Psoas muscle (tissue), 8 donors: Measurements from ENCODE around the gene B3GALT4. TPM values are rescaled to one million over a fixed set of nuclear protein-coding genes. Genes with fewer than 3 reads are reported as not detected.
A peak's percentile ranks its signal among the peaks of the same experiment; 100 is the strongest.

Experiments
- ATAC-seq, 4 donors: fragments of 200-7000 bp; cut with Tn5 transposase; one replicate each; pipeline ENCODE4 v1.9.1; 2020; ENCODE audit warnings: moderate library complexity in 3 of 4, mild to moderate bottlenecking in 2 of 4
- DNase-seq, 2 donors: peaks; one replicate each; pipeline ENCODE4 v3.0.0-alpha.2; 2020
- H3K27ac ChIP-seq: fragments of 200-600 bp; one replicate; pipeline ENCODE4 v1.8.0; 2022
- H3K27me3 ChIP-seq, 3 donors: fragments of 200-600 bp in 1 of 3; one replicate each; pipeline versions ENCODE4 v1.6.1 to v1.8.0; 2013 to 2022; ENCODE audit warnings: low read length in 2 of 3, mild to moderate bottlenecking in 2 of 3, moderate library complexity in 1 of 3; ENCODE audit not compliant: insufficient read depth in 3 of 3
- H3K36me3 ChIP-seq, 2 donors: fragments of 200-600 bp in 1 of 2; one replicate each; pipeline versions ENCODE4 v1.6.1 to v1.8.0; 2013 to 2022; ENCODE audit warnings: low read depth in 1 of 2, mild to moderate bottlenecking in 1 of 2, moderate library complexity in 1 of 2; ENCODE audit not compliant: insufficient read depth in 1 of 2
- H3K4me1 ChIP-seq: fragments of 200-600 bp; one replicate; pipeline ENCODE4 v1.8.0; 2022
- H3K4me3 ChIP-seq: fragments of 200-600 bp; one replicate; pipeline ENCODE4 v1.8.0; 2022; ENCODE audit warnings: mild to moderate bottlenecking
- H3K9me3 ChIP-seq: fragments of 200-600 bp; one replicate; pipeline ENCODE4 v1.8.0; 2022
- CTCF ChIP-seq: fragments of 200-600 bp; IDR thresholded peaks from one replicate; pipeline ENCODE4 v1.8.0; 2022; ENCODE audit warnings: antibody characterized with exemption
- WGBS, 3 donors: extraction: QIAGEN DNeasy Blood & Tissue Kit; methylation state at CpG; one replicate each; pipeline versions ENCODE4 v1.1.6 to v1.1.7; 2013; 5-methylcytosine and 5-hydroxymethylcytosine counted together
- intact Hi-C, 2 donors: fragments of 100-400 bp; cut with DNase I; formaldehyde crosslinking; loops; one replicate each; pipeline versions ENCODE4 v1.11.0 to v1.14.2; 2022
- polyA plus RNA-seq, 3 donors: library from polyadenylated mRNA; stranded (reverse); fragments of 200-250 nt; gene quantifications; one replicate each; pipeline ENCODE4 v1.2.3, GENCODE V29; 2013
- total RNA-seq, 4 donors: library from RNA; stranded (reverse); fragmentation: NEBNext Ultra II Directional in 2 of 4; extraction: Animal tissue kit (Norgen Biotek cat#: 25700) in 2 of 4; gene quantifications; one replicate each; pipeline versions ENCODE4 v1.2.1 to v1.2.4, GENCODE V29; 2021 to 2023
- donor health status: healthy with polysubstance abuse.
- donor health status: DM: no; HTN: no; CAD: no; lungs with moderate emphysema.
- donor health status: Bipolar disorder and iron deficiency.
- donor health status: healthy.
- donor health status: DM: yes; HTN: yes; CAD: no.
- donor health status: DM: no; HTN: no; CAD: no.
- donor health status: DM: no; HTN: no; CAD: no.
- donor health status: DM: yes; HTN: yes; CAD: no.

Gene B3GALT4
- total and polyA plus RNA-seq, 7 donors, result 1.3 to 3.6 (median 1.8) TPM

GRCh38 chr6:33321227-33321626, 44.3 kb downstream of the B3GALT4 start:
- Histone ChIP-seq H3K4me1 (peaks cover 42% of the 10 kb centered on the region), H3K4me3 (peak overlapping the region; percentile 80), H3K27me3 (no peaks in the 10 kb centered on the region), H3K27ac (peak overlapping the region; percentile 88), H3K36me3 (peaks cover 11 to 32% of the 10 kb centered on the region in 2 donors), H3K9me3 (no peaks in the 10 kb centered on the region)
- DNase-seq (no peak), ATAC-seq (no peak)
- intact Hi-C loops, result no loop called here
- 65 to 69% (median 68%) methylated on average over 9 of the region's 9 CpGs for WGBS, 3 donors
- no peak for TF ChIP-seq CTCF

GRCh38 chr6:33323623-33323948, 46.7 kb downstream of the B3GALT4 start:
- Histone ChIP-seq H3K9me3 (no peaks in the 10 kb centered on the region), H3K27ac (peak overlapping the region; percentile 88), H3K36me3 (peaks cover 11 to 30% of the 10 kb centered on the region in 2 donors), H3K4me3 (peak overlapping the region; percentile 80), H3K4me1 (peaks cover 27% of the 10 kb centered on the region), H3K27me3 (no peaks in the 10 kb centered on the region)
- no peak for TF ChIP-seq CTCF
- DNase-seq (no peak), ATAC-seq (peak in 2 of 4 donors; percentile 0 to 15)
- WGBS, 3 donors, result 0 to 1% (median 1%) methylated on average over 11 to 12 of the region's 12 CpGs
- intact Hi-C loops, result no loop called here

- Histone ChIP-seq H3K27me3 (no peaks in the 10 kb centered on the region), H3K27ac (peak overlapping the region; percentile 88), H3K36me3 (peaks cover 8 to 25% of the 10 kb centered on the region in 2 donors), H3K4me3 (peak overlapping the region; percentile 80), H3K9me3 (no peaks in the 10 kb centered on the region), H3K4me1 (peaks cover 24% of the 10 kb centered on the region)
- 15 to 24% (median 21%) methylated on average over 7 of the region's 7 CpGs for WGBS, 3 donors
- DNase-seq (no peak), ATAC-seq (no peak)
- no peak for TF ChIP-seq CTCF
- intact Hi-C loops, result no loop called here
Observed at GRCh38 chr6:33324125-33324524, 47.2 kb downstream of the B3GALT4 start.

Other genes starting within 250 kb of the B3GALT4 start
- gene HLA-DPA1, start 203.5 kb upstream of the B3GALT4 start, total RNA-seq, result 10 to 100 TPM; 13.8 to 52.6 (median 20.2) TPM
- 10 to 100 TPM; 10.7 to 12.3 (median 10.9) TPM for gene HLA-DPA1, start 203.5 kb upstream of the B3GALT4 start, polyA plus RNA-seq
- gene HLA-DPB1, start 201.1 kb upstream of the B3GALT4 start, total RNA-seq, result 10 to 100 TPM; 11.9 to 33.2 (median 18.3) TPM
- 10 to 100 TPM; 11.0 to 17.9 (median 11.1) TPM for gene HLA-DPB1, start 201.1 kb upstream of the B3GALT4 start, polyA plus RNA-seq
- gene COL11A2, start 84.7 kb upstream of the B3GALT4 start, total RNA-seq, result 1 to 10 TPM in 1 of 4 donors, under 1 TPM in 3; 0.27 to 1.3 (median 0.51) TPM
- under 1 TPM; 0.35 to 0.69 (median 0.61) TPM for gene COL11A2, start 84.7 kb upstream of the B3GALT4 start, polyA plus RNA-seq
- 10 to 100 TPM; 31.3 to 43.7 (median 36.0) TPM for gene RXRB, start 76.5 kb upstream of the B3GALT4 start, total RNA-seq
- gene RXRB, start 76.5 kb upstream of the B3GALT4 start, polyA plus RNA-seq, result 10 to 100 TPM; 19.2 to 45.9 (median 29.3) TPM
- 10 to 100 TPM; 17.6 to 41.4 (median 28.4) TPM for gene SLC39A7, start 76.3 kb upstream of the B3GALT4 start, total RNA-seq
- gene SLC39A7, start 76.3 kb upstream of the B3GALT4 start, polyA plus RNA-seq, result 100 to 1,000 TPM in 1 of 3 donors, 10 to 100 TPM in 2; 44.8 to 126 (median 53.5) TPM
- gene HSD17B8, start 72.5 kb upstream of the B3GALT4 start, total RNA-seq, result 10 to 100 TPM in 3 of 4 donors, 1 to 10 TPM in 1; 5.3 to 18.9 (median 11.9) TPM
- 10 to 100 TPM in 2 of 3 donors, 1 to 10 TPM in 1; 9.6 to 12.3 (median 10.2) TPM for gene HSD17B8, start 72.5 kb upstream of the B3GALT4 start, polyA plus RNA-seq
- 10 to 100 TPM; 27.9 to 31.6 (median 29.1) TPM for gene RING1, start 68.6 kb upstream of the B3GALT4 start, total RNA-seq
- 10 to 100 TPM; 29.9 to 39.4 (median 34.6) TPM for gene RING1, start 68.6 kb upstream of the B3GALT4 start, polyA plus RNA-seq
- gene VPS52, start 5.2 kb upstream of the B3GALT4 start, total RNA-seq, result 10 to 100 TPM; 35.7 to 52.5 (median 46.8) TPM
- 10 to 100 TPM; 29.3 to 31.6 (median 30.2) TPM for gene VPS52, start 5.2 kb upstream of the B3GALT4 start, polyA plus RNA-seq
- gene RPS18, start 5.0 kb upstream of the B3GALT4 start, total RNA-seq, result 1,000 to 10,000 TPM; 1,108 to 1,410 (median 1,267) TPM
- gene RPS18, start 5.0 kb upstream of the B3GALT4 start, polyA plus RNA-seq, result 1,000 to 10,000 TPM; 1,958 to 4,446 (median 3,068) TPM
- 10 to 100 TPM; 22.4 to 46.0 (median 34.7) TPM for gene WDR46, start 12.1 kb downstream of the B3GALT4 start, total RNA-seq
- 10 to 100 TPM; 33.3 to 65.0 (median 44.4) TPM for gene WDR46, start 12.1 kb downstream of the B3GALT4 start, polyA plus RNA-seq
- gene PFDN6, start 12.5 kb downstream of the B3GALT4 start, total RNA-seq, result 10 to 100 TPM; 57.2 to 87.6 (median 75.7) TPM
- gene PFDN6, start 12.5 kb downstream of the B3GALT4 start, polyA plus RNA-seq, result 100 to 1,000 TPM; 223 to 296 (median 248) TPM
- 10 to 100 TPM; 44.5 to 58.3 (median 54.9) TPM for gene RGL2, start 21.8 kb downstream of the B3GALT4 start, total RNA-seq
- 10 to 100 TPM; 30.5 to 66.1 (median 51.9) TPM for gene RGL2, start 21.8 kb downstream of the B3GALT4 start, polyA plus RNA-seq
- gene TAPBP, start 37.0 kb downstream of the B3GALT4 start, total RNA-seq, result 10 to 100 TPM; 24.4 to 37.4 (median 27.1) TPM
- 10 to 100 TPM in 2 of 3 donors, 1 to 10 TPM in 1; 7.9 to 16.1 (median 10.1) TPM for gene TAPBP, start 37.0 kb downstream of the B3GALT4 start, polyA plus RNA-seq
- gene ZBTB22, start 40.6 kb downstream of the B3GALT4 start, total RNA-seq, result 10 to 100 TPM in 2 of 4 donors, 1 to 10 TPM in 2; 7.4 to 19.7 (median 10.1) TPM
- gene ZBTB22, start 40.6 kb downstream of the B3GALT4 start, polyA plus RNA-seq, result 1 to 10 TPM; 4.7 to 8.4 (median 5.7) TPM
- 10 to 100 TPM; 22.2 to 36.4 (median 34.2) TPM for gene DAXX, start 45.8 kb downstream of the B3GALT4 start, total RNA-seq
- 10 to 100 TPM; 39.3 to 76.8 (median 59.7) TPM for gene DAXX, start 45.8 kb downstream of the B3GALT4 start, polyA plus RNA-seq
- gene KIFC1, start 114.7 kb downstream of the B3GALT4 start, total RNA-seq, result under 1 TPM in 3 of 4 donors, not detected in 1; 0.17 to 0.27 (median 0.25) TPM
- gene KIFC1, start 114.7 kb downstream of the B3GALT4 start, polyA plus RNA-seq, result 1 to 10 TPM in 1 of 3 donors, under 1 TPM in 2; 0.15 to 1.0 (median 0.19) TPM
- 10 to 100 TPM; 40.5 to 57.5 (median 50.5) TPM for gene PHF1, start 133.9 kb downstream of the B3GALT4 start, total RNA-seq
- gene PHF1, start 133.9 kb downstream of the B3GALT4 start, polyA plus RNA-seq, result 10 to 100 TPM; 65.6 to 84.8 (median 78.3) TPM
- gene CUTA, start 141.0 kb downstream of the B3GALT4 start, total RNA-seq, result 100 to 1,000 TPM in 2 of 4 donors, 10 to 100 TPM in 2; 75.4 to 121 (median 95.6) TPM
- gene CUTA, start 141.0 kb downstream of the B3GALT4 start, polyA plus RNA-seq, result 100 to 1,000 TPM in 2 of 3 donors, 10 to 100 TPM in 1; 99.9 to 126 (median 125) TPM
- gene SYNGAP1, start 142.9 kb downstream of the B3GALT4 start, total RNA-seq, result 1 to 10 TPM; 1.9 to 4.3 (median 2.2) TPM
- 1 to 10 TPM in 2 of 3 donors, under 1 TPM in 1; 0.70 to 2.2 (median 1.5) TPM for gene SYNGAP1, start 142.9 kb downstream of the B3GALT4 start, polyA plus RNA-seq
- 1 to 10 TPM; 2.4 to 4.9 (median 3.9) TPM for gene ZBTB9, start 177.5 kb downstream of the B3GALT4 start, total RNA-seq
- gene ZBTB9, start 177.5 kb downstream of the B3GALT4 start, polyA plus RNA-seq, result 1 to 10 TPM; 1.9 to 5.2 (median 3.7) TPM